ENCODE results near the gene CHTOP. TPM values are rescaled to one million over a fixed set of nuclear protein-coding genes. Genes with fewer than 3 reads are reported as not detected.

CHTOP gene
- total and polyA plus RNA-seq, 2 of the 13 experiments (the other 11 are each of a cell fraction or from before 2014, with no cell fraction given): 38.0 to 51.9 TPM

GRCh38 chr1:153658400-153659174, 24.7 kb downstream of the CHTOP start, which contains the start of gene SNAPIN (continued):
- TF ChIP-seq DR1 (CRISPR knock-in tag; IDR thresholded peaks at IDR 0.05) (peak; percentile 45; the same call in 1 of the 2 replicates), ZNF580 (CRISPR knock-in tag; IDR thresholded peaks at IDR 0.05; ENCODE audit: borderline replicate concordance, low read depth) (peak; percentile 80; the same call in 1 of the 2 replicates), SNAPC4 (CRISPR knock-in tag; IDR thresholded peaks at IDR 0.05) (peak; percentile 93), NR2F6 (IDR thresholded peaks at IDR 0.05) (no peak), NR2F6 (CRISPR knock-in tag; IDR thresholded peaks at IDR 0.05) (no peak), HNRNPUL1 (IDR thresholded peaks at IDR 0.05; ENCODE audit: low read depth, low read length) (no peak), CENPT (CRISPR knock-in tag; IDR thresholded peaks at IDR 0.05; ENCODE audit: low read depth) (no peak), ZNF570 (CRISPR knock-in tag; IDR thresholded peaks at IDR 0.05; ENCODE audit: borderline replicate concordance) (no peak), KAT8 (CRISPR knock-in tag; IDR thresholded peaks at IDR 0.05) (peak; percentile 84), RORA (CRISPR knock-in tag; IDR thresholded peaks at IDR 0.05) (no peak), ETV6 (CRISPR knock-in tag; conservative IDR thresholded peaks at IDR 0.05) (no peak), AHDC1 (CRISPR knock-in tag; IDR thresholded peaks at IDR 0.05; ENCODE audit: borderline replicate concordance) (no peak), SNAI1 (CRISPR knock-in tag; IDR thresholded peaks at IDR 0.05; ENCODE audit: borderline replicate concordance) (no peak), KLF16 (CRISPR knock-in tag; IDR thresholded peaks at IDR 0.05) (peak in 1 of 2 experiments; percentile 75; a peak in 2 of 4 replicates)
- TF ChIP-seq, protein P1, sequence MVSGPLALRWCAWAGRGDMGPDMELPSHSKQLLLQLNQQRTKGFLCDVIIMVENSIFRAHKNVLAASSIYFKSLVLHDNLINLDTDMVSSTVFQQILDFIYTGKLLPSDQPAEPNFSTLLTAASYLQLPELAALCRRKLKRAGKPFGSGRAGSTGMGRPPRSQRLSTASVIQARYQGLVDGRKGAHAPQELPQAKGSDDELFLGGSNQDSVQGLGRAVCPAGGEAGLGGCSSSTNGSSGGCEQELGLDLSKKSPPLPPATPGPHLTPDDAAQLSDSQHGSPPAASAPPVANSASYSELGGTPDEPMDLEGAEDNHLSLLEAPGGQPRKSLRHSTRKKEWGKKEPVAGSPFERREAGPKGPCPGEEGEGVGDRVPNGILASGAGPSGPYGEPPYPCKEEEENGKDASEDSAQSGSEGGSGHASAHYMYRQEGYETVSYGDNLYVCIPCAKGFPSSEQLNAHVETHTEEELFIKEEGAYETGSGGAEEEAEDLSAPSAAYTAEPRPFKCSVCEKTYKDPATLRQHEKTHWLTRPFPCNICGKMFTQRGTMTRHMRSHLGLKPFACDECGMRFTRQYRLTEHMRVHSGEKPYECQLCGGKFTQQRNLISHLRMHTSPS (CRISPR knock-in tag; IDR thresholded peaks at IDR 0.05; ENCODE audit: low read depth): no peak
- TF ChIP-seq, protein P2, sequence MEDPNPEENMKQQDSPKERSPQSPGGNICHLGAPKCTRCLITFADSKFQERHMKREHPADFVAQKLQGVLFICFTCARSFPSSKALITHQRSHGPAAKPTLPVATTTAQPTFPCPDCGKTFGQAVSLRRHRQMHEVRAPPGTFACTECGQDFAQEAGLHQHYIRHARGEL (CRISPR knock-in tag; IDR thresholded peaks at IDR 0.05): no peak

Data from HepG2 (cell line).